Tibial artery (tissue), 4 donors: Measurements from ENCODE around the gene ZFYVE9.

ENCODE experiments used
- DNase-seq, 2 donors: peaks; one replicate each; pipeline ENCODE4 v3.0.0-alpha.2; 2019
- H3K27ac ChIP-seq, 2 donors: fragments of 200-600 bp; sonication (generic) in 1 of 2; 1 replicate in 1 of 2; 2 replicates in 1 of 2; pipeline ENCODE4 v1.5.1; 2018 to 2019; ENCODE audit warnings: mild to moderate bottlenecking in 1 of 2
- H3K27me3 ChIP-seq, 2 donors: fragments of 200-600 bp; sonication (generic) in 1 of 2; one replicate each; pipeline versions ENCODE4 v1.5.1 to v1.6.0; 2016 to 2019
- H3K36me3 ChIP-seq, 3 donors: fragments of 200-600 bp; sonication (generic) in 2 of 3; one replicate each; pipeline ENCODE4 v1.5.1; 2016 to 2019; ENCODE audit warnings: mild to moderate bottlenecking in 2 of 3
- H3K4me1 ChIP-seq, 4 donors: fragments of 200-600 bp; sonication (generic) in 2 of 4; 1 replicate in 3 of 4; 2 replicates in 1 of 4; pipeline ENCODE4 v1.5.1; 2016 to 2019
- H3K4me3 ChIP-seq, 2 donors: fragments of 200-600 bp; sonication (generic) in 1 of 2; 1 replicate in 1 of 2; 2 replicates in 1 of 2; pipeline ENCODE4 v1.5.1; 2018 to 2019; ENCODE audit warnings: mild to moderate bottlenecking in 2 of 2
- H3K9me3 ChIP-seq, 3 donors: fragments of 200-600 bp; sonication (generic) in 1 of 3; one replicate each; pipeline ENCODE4 v1.5.1; 2016 to 2019
- intact Hi-C: fragments of 100-400 bp; cut with DNase I; formaldehyde crosslinking; loops from one replicate; pipeline ENCODE4 v1.15.0; 2023; ENCODE audit warnings: low total_unique reads
- TF ChIP-seq, protein P1 (sequence below), 2 experiments: fragments of 200-600 bp in 1 of 2; fragments of 450-650 bp in 1 of 2; IDR thresholded peaks; one replicate each; pipeline ENCODE4 v1.5.1; 2017 to 2019; ENCODE audit warnings: antibody characterized with exemption in 2 of 2, mild to moderate bottlenecking in 1 of 2, moderate library complexity in 1 of 2

ZFYVE9 gene

DNA sequence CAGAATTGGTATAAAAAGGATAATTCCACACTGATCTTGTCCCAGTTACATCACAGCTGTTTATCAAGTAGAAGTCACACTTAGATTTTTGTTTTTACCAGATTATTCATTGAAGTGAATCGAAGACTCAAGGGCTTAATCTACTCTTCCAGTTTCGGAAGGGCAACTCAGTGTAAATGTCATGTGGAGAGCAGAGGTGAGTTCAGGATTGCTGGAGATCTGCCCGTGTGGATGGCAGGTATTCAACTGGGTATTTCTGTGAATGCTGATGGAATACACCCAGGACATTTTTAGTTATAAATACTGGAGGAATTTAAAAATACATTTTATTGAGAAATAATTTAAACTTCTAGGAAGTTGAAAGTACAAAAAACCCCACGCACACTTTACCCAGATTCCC lies 204.8 kb downstream of the ZFYVE9 start:
- Histone ChIP-seq H3K27ac (no peak overlapping the region), H3K27me3 (no peaks in the 10 kb centered on the region), H3K4me1 (no peaks in the 10 kb centered on the region), H3K9me3 (no peaks in the 10 kb centered on the region), H3K36me3 (peaks cover 13 to 45% (median 31%) of the 10 kb centered on the region in 3 donors), H3K4me3 (no peak overlapping the region)
- DNase-seq: no peak
- TF ChIP-seq, protein P1, sequence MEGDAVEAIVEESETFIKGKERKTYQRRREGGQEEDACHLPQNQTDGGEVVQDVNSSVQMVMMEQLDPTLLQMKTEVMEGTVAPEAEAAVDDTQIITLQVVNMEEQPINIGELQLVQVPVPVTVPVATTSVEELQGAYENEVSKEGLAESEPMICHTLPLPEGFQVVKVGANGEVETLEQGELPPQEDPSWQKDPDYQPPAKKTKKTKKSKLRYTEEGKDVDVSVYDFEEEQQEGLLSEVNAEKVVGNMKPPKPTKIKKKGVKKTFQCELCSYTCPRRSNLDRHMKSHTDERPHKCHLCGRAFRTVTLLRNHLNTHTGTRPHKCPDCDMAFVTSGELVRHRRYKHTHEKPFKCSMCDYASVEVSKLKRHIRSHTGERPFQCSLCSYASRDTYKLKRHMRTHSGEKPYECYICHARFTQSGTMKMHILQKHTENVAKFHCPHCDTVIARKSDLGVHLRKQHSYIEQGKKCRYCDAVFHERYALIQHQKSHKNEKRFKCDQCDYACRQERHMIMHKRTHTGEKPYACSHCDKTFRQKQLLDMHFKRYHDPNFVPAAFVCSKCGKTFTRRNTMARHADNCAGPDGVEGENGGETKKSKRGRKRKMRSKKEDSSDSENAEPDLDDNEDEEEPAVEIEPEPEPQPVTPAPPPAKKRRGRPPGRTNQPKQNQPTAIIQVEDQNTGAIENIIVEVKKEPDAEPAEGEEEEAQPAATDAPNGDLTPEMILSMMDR (IDR thresholded peaks at IDR 0.05): no peak
- intact Hi-C loops: no loop called here

DNA sequence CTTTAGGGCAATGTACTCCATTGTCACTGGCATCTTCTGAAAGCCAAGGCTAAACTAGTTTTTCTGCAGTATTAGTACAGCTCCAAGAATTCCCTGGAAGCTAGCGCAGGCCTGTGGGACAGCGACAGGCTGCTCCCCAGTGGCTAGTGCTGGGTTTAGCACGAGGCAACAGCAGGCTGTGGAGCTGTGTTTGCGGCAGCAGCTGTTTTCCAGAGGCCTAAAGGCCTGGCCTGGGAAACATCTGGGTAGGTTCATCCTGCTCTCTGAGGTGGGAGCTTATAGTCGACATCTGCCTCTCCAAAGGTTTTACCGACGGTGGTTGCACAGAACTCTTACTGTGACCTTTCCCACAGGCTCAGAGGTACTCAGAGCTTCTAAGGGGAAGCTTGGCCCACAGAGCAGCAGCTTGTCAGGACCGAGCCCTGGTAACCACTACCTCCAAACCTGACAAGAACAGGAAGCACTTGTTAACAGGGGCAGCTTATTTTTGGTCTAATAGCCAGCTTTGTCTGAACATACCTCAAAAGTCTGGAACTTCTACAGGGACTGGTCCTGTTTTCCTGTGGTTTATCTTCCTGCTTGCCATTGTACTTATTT lies 206.9 kb downstream of the ZFYVE9 start:
- Histone ChIP-seq H3K9me3 (no peaks in the 10 kb centered on the region), H3K4me3 (no peak overlapping the region), H3K4me1 (no peaks in the 10 kb centered on the region), H3K27me3 (no peaks in the 10 kb centered on the region), H3K27ac (no peak overlapping the region), H3K36me3 (peaks cover 24 to 63% (median 50%) of the 10 kb centered on the region in 3 donors)
- intact Hi-C loops: no loop called here
- TF ChIP-seq, protein P1 (IDR thresholded peaks at IDR 0.05): no peak
- DNase-seq: no peak

DNA sequence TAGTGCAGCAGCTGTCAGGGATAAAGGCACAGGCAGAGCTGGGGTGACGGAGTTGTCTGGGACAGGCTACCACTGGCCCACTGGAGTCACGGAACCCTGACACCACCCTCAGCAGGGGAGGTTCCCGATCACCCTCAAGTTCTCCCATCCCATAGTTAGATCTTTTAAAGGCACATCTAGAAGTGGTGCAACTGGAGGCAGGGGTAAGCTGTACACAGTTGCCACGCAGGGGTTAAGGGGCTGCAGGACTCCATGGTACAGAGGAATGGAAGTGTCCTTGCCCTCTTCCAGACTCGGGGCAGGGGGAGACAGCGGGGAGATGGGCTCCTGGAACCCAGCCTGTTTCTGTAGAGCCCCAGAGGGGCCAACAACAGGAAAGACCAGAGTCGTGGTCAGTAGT lies 210.8 kb downstream of the ZFYVE9 start:
- H3K9me3 ChIP-seq: no peaks in the 10 kb centered on the region
- H3K4me1 ChIP-seq: no peaks in the 10 kb centered on the region
- no peaks in the 10 kb centered on the region for H3K27me3 ChIP-seq
- intact Hi-C loops: no loop called here
- TF ChIP-seq, protein P1 (IDR thresholded peaks at IDR 0.05): no peak
- H3K27ac ChIP-seq: no peak overlapping the region
- H3K36me3 ChIP-seq: peaks cover 49 to 81% (median 72%) of the 10 kb centered on the region in 3 donors
- no peak overlapping the region for H3K4me3 ChIP-seq
- DNase-seq: no peak

DNA sequence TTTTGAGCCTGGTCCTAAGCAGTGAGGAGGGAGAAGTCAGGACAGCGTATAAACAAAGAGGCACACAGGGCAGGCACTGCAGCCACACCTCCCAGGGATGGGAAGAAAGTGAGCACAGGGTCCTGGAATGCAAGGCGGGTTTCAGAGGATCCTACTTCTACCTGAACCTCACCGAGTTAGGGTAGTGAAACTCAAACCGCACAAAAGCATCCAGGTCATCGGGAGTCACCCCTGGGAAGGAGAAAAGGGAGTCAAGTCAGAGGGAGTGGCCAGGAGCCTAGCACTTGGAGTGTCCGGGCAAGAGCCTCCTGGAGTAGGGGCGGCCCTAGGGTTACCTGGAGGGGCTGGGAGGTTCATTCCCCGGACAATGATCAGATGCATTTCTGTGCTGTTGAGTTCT lies 213.5 kb downstream of the ZFYVE9 start:
- DNase-seq: no peak
- no peaks in the 10 kb centered on the region for H3K27me3 ChIP-seq
- intact Hi-C loops: no loop called here
- TF ChIP-seq, protein P1 (IDR thresholded peaks at IDR 0.05): no peak
- H3K9me3 ChIP-seq: no peaks in the 10 kb centered on the region
- no peaks in the 10 kb centered on the region for H3K4me1 ChIP-seq
- H3K36me3 ChIP-seq: peaks cover 77 to 98% (median 96%) of the 10 kb centered on the region in 3 donors
- no peak overlapping the region for H3K27ac ChIP-seq
- no peak overlapping the region for H3K4me3 ChIP-seq

DNA sequence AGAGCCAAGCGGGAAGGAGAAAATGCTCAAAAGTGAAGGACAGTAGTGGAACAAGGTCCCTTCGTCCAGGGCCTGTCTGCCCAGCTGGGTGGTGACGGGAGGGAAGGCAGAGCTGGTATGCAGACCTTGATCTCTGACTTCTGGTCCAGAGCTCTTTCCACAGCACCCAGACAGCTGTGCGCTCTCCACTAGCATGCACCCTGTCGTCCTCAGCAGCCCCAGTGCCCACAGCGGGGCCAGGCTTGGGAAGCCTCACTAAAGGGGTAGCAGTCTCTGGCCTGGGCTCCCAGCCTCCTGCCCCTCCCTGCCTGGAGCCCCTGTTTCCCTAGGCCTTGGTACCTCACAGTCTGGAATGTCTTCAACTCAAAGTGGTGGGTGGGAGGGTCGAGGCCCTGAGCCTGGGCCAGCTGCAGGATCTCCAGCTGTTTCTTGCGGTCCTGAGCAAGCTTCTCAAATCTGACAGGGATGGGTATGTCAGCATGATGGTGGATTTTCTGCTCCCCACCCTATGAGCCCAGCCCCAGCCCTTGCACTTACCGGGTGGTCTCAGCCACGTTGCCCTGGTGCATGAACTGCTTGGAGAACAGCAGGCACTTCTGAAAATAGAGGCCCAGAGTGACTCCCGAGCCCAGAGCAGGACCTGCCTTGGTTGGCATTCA lies 214.1 kb downstream of the ZFYVE9 start:
- Histone ChIP-seq H3K4me1 (no peaks in the 10 kb centered on the region), H3K4me3 (no peak overlapping the region), H3K9me3 (no peaks in the 10 kb centered on the region), H3K36me3 (peaks cover 82 to 98% (median 96%) of the 10 kb centered on the region in 3 donors), H3K27me3 (no peaks in the 10 kb centered on the region), H3K27ac (no peak overlapping the region)
- TF ChIP-seq, protein P1 (IDR thresholded peaks at IDR 0.05): no peak
- DNase-seq: no peak
- intact Hi-C loops: no loop called here
